ENCODE data around the gene PPP2R5C.
"Not testable (repeated sequence)": the region's sequence is repeated elsewhere in the genome, so short reads cannot be mapped to it uniquely, and the experiment has no call there.

PPP2R5C gene

GRCh38 chr14:101783260-101784016 is 21.9 kb downstream of the PPP2R5C start:
- no peak for DNase-seq

GRCh38 chr14:101784631-101785030 is 23.1 kb downstream of the PPP2R5C start:
- no peak for DNase-seq

GRCh38 chr14:101788016-101788635 is 26.6 kb downstream of the PPP2R5C start:
- DNase-seq, result no peak

GRCh38 chr14:101789222-101789621 is 27.7 kb downstream of the PPP2R5C start:
- no peak for DNase-seq

GRCh38 chr14:101790232-101790631 is 28.7 kb downstream of the PPP2R5C start:
- no peak for DNase-seq

- DNase-seq, result no peak
These were observed 30.5 kb downstream of the PPP2R5C start for GRCh38 chr14:101791919-101792572.

GRCh38 chr14:101796016-101796415 is 34.5 kb downstream of the PPP2R5C start:
- no peak for DNase-seq

- no peak for DNase-seq
These were observed 35.0 kb downstream of the PPP2R5C start for GRCh38 chr14:101796479-101796878.

GRCh38 chr14:101797856-101798255 is 36.3 kb downstream of the PPP2R5C start:
- DNase-seq, result no peak

- not testable (repeated sequence) for DNase-seq
These were observed 42.9 kb downstream of the PPP2R5C start for GRCh38 chr14:101804373-101804772.

GRCh38 chr14:101806252-101806651 is 44.7 kb downstream of the PPP2R5C start:
- not testable (repeated sequence) for DNase-seq

GRCh38 chr14:101808020-101808641 is 46.6 kb downstream of the PPP2R5C start:
- no peak for DNase-seq

- no peak for DNase-seq
These were observed 47.6 kb downstream of the PPP2R5C start for GRCh38 chr14:101808894-101809670.

GRCh38 chr14:101809671-101810514 is 48.4 kb downstream of the PPP2R5C start:
- peak; percentile 74 for DNase-seq

- DNase-seq, result no peak
These were observed 49.5 kb downstream of the PPP2R5C start for GRCh38 chr14:101810897-101811621.

GRCh38 chr14:101812071-101812470 is 50.6 kb downstream of the PPP2R5C start:
- no peak for DNase-seq

- no peak for DNase-seq
These were observed 51.8 kb downstream of the PPP2R5C start for GRCh38 chr14:101813171-101813759.

GRCh38 chr14:101813833-101814232 is 52.3 kb downstream of the PPP2R5C start:
- no peak for DNase-seq

- no peak for DNase-seq
These were observed 53.4 kb downstream of the PPP2R5C start for GRCh38 chr14:101814934-101815333.

GRCh38 chr14:101815994-101816393 is 54.5 kb downstream of the PPP2R5C start:
- no peak for DNase-seq
